ENCODE results near the gene MGAT5B. TPM values are rescaled to one million over a fixed set of nuclear protein-coding genes. Genes with fewer than 3 reads are reported as not detected.

The MGAT5B gene
- total and polyA plus RNA-seq, 4 donors = 0.02 to 0.25 TPM; not detected in 2

DNA sequence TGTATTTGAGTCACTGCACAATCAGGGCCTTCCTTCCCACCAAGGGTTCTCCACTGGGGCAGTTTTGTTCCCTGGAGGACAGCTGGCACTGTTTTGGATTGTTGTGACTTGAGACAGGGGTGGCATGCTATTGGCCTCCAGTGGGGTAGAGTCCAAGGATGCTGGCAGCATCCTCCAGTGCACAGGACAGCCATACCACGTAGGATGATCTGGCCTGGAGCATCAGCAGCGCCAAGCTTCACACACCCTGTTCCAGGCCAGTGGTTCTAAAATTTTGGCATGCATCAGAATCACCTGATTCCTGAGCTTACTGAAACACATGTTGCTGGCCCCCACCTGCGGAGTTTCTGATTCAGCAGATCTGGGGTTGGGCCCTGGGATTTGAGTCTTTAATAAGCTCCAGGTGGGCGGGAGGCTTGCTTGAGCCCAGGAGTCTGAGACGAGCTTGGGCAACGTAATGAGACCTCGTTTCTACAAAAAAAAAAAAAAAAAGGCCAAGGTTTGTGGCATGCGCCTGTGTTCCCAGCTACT is 83.2 kb downstream of the MGAT5B start:
- H3K27me3 ChIP-seq (ENCODE audit: control insufficient read depth in 4 of 4, insufficient read depth in 4 of 4, low read length in 3 of 4) = no peaks in the 10 kb centered on the region
- DNase-seq (ENCODE audit: low spot score) = no peak
- no peaks in the 10 kb centered on the region for H3K4me1 ChIP-seq (ENCODE audit: control insufficient read depth in 4 of 4, insufficient read depth in 4 of 4, low read length in 3 of 4)
- TF ChIP-seq RAD21 (IDR thresholded peaks at IDR 0.05) = no peak
- TF ChIP-seq, protein P1, sequence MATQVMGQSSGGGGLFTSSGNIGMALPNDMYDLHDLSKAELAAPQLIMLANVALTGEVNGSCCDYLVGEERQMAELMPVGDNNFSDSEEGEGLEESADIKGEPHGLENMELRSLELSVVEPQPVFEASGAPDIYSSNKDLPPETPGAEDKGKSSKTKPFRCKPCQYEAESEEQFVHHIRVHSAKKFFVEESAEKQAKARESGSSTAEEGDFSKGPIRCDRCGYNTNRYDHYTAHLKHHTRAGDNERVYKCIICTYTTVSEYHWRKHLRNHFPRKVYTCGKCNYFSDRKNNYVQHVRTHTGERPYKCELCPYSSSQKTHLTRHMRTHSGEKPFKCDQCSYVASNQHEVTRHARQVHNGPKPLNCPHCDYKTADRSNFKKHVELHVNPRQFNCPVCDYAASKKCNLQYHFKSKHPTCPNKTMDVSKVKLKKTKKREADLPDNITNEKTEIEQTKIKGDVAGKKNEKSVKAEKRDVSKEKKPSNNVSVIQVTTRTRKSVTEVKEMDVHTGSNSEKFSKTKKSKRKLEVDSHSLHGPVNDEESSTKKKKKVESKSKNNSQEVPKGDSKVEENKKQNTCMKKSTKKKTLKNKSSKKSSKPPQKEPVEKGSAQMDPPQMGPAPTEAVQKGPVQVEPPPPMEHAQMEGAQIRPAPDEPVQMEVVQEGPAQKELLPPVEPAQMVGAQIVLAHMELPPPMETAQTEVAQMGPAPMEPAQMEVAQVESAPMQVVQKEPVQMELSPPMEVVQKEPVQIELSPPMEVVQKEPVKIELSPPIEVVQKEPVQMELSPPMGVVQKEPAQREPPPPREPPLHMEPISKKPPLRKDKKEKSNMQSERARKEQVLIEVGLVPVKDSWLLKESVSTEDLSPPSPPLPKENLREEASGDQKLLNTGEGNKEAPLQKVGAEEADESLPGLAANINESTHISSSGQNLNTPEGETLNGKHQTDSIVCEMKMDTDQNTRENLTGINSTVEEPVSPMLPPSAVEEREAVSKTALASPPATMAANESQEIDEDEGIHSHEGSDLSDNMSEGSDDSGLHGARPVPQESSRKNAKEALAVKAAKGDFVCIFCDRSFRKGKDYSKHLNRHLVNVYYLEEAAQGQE (IDR thresholded peaks at IDR 0.05) = no peak
- H3K27ac ChIP-seq (ENCODE audit: low read depth in 1 of 2, low read length in 2 of 2) = no peak overlapping the region
- H3K9ac ChIP-seq (ENCODE audit: low read depth in 1 of 2, low read length in 2 of 2) = no peak overlapping the region
- no peak overlapping the region for H3K4me3 ChIP-seq (ENCODE audit: low read depth in 1 of 3, low read length in 3 of 3)
- WGBS = 88% methylated on average over 8 of the region's 8 CpGs
- no peaks in the 10 kb centered on the region for H3K36me3 ChIP-seq (ENCODE audit: control insufficient read depth in 4 of 4, insufficient read depth in 3 of 4, low read depth in 1 of 4, low read length in 3 of 4)
- H3K9me3 ChIP-seq (ENCODE audit: control insufficient read depth in 4 of 4, low read length in 3 of 4) = no peaks in the 10 kb centered on the region

DNA sequence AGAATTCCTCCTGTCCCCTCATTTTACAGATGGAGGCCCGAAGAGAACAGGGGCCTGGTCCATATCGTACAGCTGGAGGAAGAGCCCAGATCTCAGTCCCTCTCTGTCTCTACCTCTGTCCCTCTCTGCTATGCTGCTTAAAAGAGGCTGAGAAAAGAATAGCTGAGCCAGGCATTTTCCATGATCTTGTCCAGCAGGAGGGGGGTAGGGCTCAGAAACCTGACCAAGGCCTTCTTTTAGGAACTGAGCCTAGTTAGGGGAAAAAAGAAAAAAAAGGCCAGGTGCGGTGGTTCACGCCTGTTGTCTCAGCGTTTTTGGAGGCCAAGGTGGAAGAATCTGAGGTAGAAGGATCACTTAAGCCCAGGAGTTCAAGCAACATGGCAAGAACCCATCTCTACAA is 84.2 kb downstream of the MGAT5B start:
- WGBS = 90% methylated on average over 5 of the region's 5 CpGs
- Histone ChIP-seq H3K9ac (ENCODE audit: low read depth in 1 of 2, low read length in 2 of 2) (no peak overlapping the region), H3K4me1 (ENCODE audit: control insufficient read depth in 4 of 4, insufficient read depth in 4 of 4, low read length in 3 of 4) (no peaks in the 10 kb centered on the region), H3K27me3 (ENCODE audit: control insufficient read depth in 4 of 4, insufficient read depth in 4 of 4, low read length in 3 of 4) (no peaks in the 10 kb centered on the region), H3K9me3 (ENCODE audit: control insufficient read depth in 4 of 4, low read length in 3 of 4) (no peaks in the 10 kb centered on the region), H3K4me3 (ENCODE audit: low read depth in 1 of 3, low read length in 3 of 3) (no peak overlapping the region), H3K36me3 (ENCODE audit: control insufficient read depth in 4 of 4, insufficient read depth in 3 of 4, low read depth in 1 of 4, low read length in 3 of 4) (no peaks in the 10 kb centered on the region), H3K27ac (ENCODE audit: low read depth in 1 of 2, low read length in 2 of 2) (no peak overlapping the region)
- DNase-seq (ENCODE audit: low spot score) = no peak
- TF ChIP-seq, protein P2, sequence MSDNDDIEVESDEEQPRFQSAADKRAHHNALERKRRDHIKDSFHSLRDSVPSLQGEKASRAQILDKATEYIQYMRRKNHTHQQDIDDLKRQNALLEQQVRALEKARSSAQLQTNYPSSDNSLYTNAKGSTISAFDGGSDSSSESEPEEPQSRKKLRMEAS (IDR thresholded peaks at IDR 0.05) = no peak
- no peak for TF ChIP-seq RXRA (IDR thresholded peaks at IDR 0.05)
- TF ChIP-seq RAD21 (IDR thresholded peaks at IDR 0.05) = no peak
- no peak for TF ChIP-seq EGR1 (IDR thresholded peaks at IDR 0.05; ENCODE audit: low read depth in 2 of 2)
- TF ChIP-seq HNF4G (IDR thresholded peaks at IDR 0.05) = no peak
- TF ChIP-seq, protein P3, sequence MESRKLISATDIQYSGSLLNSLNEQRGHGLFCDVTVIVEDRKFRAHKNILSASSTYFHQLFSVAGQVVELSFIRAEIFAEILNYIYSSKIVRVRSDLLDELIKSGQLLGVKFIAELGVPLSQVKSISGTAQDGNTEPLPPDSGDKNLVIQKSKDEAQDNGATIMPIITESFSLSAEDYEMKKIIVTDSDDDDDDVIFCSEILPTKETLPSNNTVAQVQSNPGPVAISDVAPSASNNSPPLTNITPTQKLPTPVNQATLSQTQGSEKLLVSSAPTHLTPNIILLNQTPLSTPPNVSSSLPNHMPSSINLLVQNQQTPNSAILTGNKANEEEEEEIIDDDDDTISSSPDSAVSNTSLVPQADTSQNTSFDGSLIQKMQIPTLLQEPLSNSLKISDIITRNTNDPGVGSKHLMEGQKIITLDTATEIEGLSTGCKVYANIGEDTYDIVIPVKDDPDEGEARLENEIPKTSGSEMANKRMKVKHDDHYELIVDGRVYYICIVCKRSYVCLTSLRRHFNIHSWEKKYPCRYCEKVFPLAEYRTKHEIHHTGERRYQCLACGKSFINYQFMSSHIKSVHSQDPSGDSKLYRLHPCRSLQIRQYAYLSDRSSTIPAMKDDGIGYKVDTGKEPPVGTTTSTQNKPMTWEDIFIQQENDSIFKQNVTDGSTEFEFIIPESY (IDR thresholded peaks at IDR 0.05) = no peak
- TF ChIP-seq YY1 (IDR thresholded peaks at IDR 0.05) = no peak
- no peak for TF ChIP-seq HNF4A (conservative IDR thresholded peaks at IDR 0.05)
- TF ChIP-seq, protein P1 (IDR thresholded peaks at IDR 0.05) = no peak
- TF ChIP-seq, protein P4, sequence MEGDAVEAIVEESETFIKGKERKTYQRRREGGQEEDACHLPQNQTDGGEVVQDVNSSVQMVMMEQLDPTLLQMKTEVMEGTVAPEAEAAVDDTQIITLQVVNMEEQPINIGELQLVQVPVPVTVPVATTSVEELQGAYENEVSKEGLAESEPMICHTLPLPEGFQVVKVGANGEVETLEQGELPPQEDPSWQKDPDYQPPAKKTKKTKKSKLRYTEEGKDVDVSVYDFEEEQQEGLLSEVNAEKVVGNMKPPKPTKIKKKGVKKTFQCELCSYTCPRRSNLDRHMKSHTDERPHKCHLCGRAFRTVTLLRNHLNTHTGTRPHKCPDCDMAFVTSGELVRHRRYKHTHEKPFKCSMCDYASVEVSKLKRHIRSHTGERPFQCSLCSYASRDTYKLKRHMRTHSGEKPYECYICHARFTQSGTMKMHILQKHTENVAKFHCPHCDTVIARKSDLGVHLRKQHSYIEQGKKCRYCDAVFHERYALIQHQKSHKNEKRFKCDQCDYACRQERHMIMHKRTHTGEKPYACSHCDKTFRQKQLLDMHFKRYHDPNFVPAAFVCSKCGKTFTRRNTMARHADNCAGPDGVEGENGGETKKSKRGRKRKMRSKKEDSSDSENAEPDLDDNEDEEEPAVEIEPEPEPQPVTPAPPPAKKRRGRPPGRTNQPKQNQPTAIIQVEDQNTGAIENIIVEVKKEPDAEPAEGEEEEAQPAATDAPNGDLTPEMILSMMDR (IDR thresholded peaks at IDR 0.05; ENCODE audit: low read depth, low read length, missing input control) = no peak
- TF ChIP-seq TAF1 (conservative IDR thresholded peaks at IDR 0.05) = no peak
- no peak for TF ChIP-seq NR2F2 (IDR thresholded peaks at IDR 0.05)
- TF ChIP-seq FOXA1 (IDR thresholded peaks at IDR 0.05) = no peak
